DOHH2 (cell line): ENCODE measurements around the gene TSHZ2.

ENCODE experiments used
- CTCF ChIP-seq: fragments of 200-600 bp; sonication (generic); IDR thresholded peaks from one replicate; pipeline ENCODE4 v1.5.1; 2014; ENCODE audit warnings: antibody characterized with exemption, mild to moderate bottlenecking, low read depth, low read length; ENCODE audit not compliant: poor library complexity, severe bottlenecking
- EZH2phosphoT487 ChIP-seq: fragments of 200-600 bp; sonication (generic); IDR thresholded peaks from 2 replicates; pipeline ENCODE4 v1.6.1; 2017; ENCODE audit warnings: borderline replicate concordance, mild to moderate bottlenecking, antibody characterized with exemption, low read length, moderate library complexity, mixed read lengths

GRCh38 chr20:53330601-53331140, 358.5 kb downstream of the TSHZ2 start:
- TF ChIP-seq CTCF (no peak), EZH2phosphoT487 (no peak)
